GM18502 (cell line): Measurements from ENCODE around the gene TLR8.

Experiments
- ATAC-seq: cut with Tn5 transposase; IDR thresholded peaks from one replicate; pipeline ENCODE4 v1.9.1; 2021; ENCODE audit warnings: mild to moderate bottlenecking; ENCODE audit not compliant: unreplicated experiment, poor library complexity

Gene TLR8

DNA sequence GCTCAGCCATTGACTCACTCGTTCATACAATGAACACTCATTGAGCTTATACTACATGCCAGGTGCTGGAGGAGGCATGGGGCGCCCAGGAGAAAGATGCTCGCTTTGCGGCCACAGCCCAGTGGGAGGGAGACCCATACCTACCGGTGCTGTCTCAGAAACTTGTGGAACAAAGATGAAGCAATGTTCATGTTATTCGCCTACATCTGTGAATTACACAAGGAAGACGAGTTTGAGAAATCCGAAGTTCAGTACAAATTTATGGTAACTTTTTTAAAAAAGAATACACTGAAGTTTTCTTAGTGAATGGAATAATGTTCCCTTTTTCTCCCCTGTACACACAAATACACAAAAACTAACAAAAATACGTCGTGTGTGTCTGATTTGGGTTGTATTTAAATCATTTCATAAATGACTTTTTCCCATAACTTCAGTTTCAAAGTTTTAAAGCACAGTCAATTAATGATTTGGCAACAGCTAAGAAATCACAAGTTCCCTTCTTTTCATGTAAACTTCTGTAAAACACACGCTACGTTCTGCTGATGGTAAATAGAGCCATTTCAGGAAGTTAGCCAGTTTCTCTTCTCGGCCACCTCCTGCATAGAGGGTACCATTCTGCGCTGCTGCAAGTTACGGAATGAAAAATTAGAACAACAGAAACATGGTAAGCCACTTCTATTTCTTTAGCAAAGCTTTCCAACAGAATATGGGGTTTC is at the start of gene TLR8:
Gene TLR8 (plus strand): TSS at position 575 of the 716 bp plus-strand sequence. CDS start 87 bp downstream, at position 662.
- no peak for ATAC-seq

- no peak for ATAC-seq
Observed at GRCh38 chrX:12865359-12865758, 41.1 kb upstream of the TLR8 start.

- ATAC-seq, result peak; percentile 44
Observed at GRCh38 chrX:12866451-12867377, 39.7 kb upstream of the TLR8 start, which contains the start of gene TLR7. TLR7 (plus strand) TSS chrX:12867072; CDS start chrX:12867579, 507 bp downstream.

DNA sequence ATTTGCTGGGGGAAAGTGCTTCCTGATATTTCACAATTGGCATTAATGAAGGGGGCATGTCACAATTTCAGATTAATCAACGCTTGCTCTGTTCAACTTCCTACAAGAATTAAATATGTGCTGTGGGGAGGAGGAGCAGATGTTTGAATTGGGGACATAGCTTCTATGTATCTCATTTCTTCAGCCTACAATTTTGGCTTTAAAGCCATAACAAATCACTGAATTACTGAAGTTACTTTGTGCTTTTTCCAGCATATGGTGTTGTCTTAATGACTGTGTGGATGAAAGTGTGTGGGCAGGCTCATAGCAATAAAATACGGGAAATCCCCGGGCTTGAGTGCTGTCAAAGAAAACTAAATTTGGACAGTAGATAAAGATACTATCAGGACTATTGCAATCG is 38.7 kb upstream of the TLR8 start:
- ATAC-seq, result no peak

- ATAC-seq, result peak; percentile 67
Observed at GRCh38 chrX:12868747-12869146, 37.7 kb upstream of the TLR8 start.

DNA sequence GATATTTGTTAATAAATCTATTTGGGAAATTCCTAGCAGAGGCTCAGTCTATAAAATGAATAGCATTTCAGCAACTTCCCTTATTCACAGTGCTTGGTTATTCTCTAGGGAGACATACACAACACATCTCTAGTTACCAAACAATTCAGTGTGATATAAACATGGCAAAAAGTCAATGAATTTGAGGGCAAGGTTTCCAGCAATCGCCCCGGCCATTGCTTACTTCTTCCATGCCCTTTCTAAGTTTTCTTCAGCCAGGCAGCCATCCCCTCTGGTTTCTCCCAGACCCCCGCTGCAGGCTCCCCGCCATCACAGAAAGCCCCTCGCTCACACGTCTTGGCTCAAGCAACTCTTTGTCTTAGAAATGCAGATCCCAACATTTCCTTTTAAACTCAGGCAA is 35.2 kb upstream of the TLR8 start:
- ATAC-seq, result no peak

GRCh38 chrX:12872741-12873140 is 33.7 kb upstream of the TLR8 start:
- no peak for ATAC-seq

GRCh38 chrX:12874581-12874980 is 31.8 kb upstream of the TLR8 start:
- ATAC-seq, result no peak

DNA sequence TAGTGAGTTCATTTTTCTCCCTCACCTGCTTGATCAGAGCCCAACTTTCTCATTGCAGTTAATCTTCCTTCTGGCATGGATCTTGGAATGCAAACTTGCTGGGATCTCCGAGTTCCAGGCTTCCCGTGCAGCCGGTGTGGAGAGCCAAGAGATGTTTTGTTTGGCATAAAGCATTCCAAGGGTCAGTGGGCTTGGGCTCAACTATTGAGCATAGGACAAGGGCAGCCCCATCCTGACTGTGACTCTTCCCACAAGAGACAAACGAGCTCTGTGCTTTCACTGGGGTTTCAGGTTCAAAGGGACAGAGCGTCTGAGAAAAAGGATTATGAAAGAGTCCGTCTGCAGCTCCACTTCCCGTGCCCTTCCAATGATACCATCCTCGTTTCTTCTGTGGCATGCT is 29.0 kb upstream of the TLR8 start:
- no peak for ATAC-seq

DNA sequence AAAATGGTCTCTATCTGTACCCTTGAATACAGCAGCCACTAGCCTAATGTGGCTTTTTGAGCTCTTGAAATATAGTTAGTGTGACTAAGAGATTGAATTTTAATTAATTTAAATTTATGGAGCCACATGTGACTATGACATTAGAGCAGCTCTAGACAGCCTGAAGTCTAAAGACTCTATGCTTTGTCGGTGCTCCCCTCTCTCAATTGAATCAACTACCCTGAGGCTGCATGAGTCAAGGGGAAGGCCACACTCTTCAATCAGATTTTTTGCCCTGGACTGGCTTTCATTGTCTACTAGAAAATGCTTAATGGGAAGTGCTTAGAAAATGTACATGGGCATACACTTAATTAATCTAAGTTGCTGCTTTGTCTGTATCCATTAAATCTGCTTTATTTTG is 27.9 kb upstream of the TLR8 start:
- no peak for ATAC-seq

- ATAC-seq, result peak; percentile 44
Observed at GRCh38 chrX:12881914-12882313, 24.5 kb upstream of the TLR8 start.

DNA sequence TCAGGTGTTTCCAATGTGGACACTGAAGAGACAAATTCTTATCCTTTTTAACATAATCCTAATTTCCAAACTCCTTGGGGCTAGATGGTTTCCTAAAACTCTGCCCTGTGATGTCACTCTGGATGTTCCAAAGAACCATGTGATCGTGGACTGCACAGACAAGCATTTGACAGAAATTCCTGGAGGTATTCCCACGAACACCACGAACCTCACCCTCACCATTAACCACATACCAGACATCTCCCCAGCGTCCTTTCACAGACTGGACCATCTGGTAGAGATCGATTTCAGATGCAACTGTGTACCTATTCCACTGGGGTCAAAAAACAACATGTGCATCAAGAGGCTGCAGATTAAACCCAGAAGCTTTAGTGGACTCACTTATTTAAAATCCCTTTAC is 20.9 kb upstream of the TLR8 start:
- no peak for ATAC-seq

- no peak for ATAC-seq
Observed at GRCh38 chrX:12886545-12886944, 19.9 kb upstream of the TLR8 start.

DNA sequence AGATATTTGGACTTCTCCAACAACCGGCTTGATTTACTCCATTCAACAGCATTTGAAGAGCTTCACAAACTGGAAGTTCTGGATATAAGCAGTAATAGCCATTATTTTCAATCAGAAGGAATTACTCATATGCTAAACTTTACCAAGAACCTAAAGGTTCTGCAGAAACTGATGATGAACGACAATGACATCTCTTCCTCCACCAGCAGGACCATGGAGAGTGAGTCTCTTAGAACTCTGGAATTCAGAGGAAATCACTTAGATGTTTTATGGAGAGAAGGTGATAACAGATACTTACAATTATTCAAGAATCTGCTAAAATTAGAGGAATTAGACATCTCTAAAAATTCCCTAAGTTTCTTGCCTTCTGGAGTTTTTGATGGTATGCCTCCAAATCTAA is 19.3 kb upstream of the TLR8 start:
- ATAC-seq, result no peak

GRCh38 chrX:12887767-12888166 is 18.7 kb upstream of the TLR8 start:
- ATAC-seq, result no peak

DNA sequence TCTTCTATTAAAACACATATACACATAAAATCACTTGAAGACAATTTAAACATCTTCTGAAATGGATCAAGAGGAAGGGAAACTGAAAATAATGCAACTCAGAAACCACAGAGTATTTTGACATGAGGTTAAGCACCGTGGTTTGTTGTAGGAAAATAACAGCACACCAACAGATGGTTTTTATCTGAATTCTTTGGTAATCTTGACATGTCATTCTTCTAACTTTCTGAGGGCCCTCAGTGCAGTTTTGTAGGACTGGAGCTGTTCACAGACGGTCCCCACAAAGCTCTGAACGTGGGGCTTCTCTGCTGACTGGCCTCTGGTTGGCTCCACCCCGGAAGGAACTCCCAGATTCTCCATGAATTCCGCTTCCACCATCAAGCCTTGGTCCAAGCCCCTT is 16.0 kb upstream of the TLR8 start:
- peak; percentile 66 for ATAC-seq

DNA sequence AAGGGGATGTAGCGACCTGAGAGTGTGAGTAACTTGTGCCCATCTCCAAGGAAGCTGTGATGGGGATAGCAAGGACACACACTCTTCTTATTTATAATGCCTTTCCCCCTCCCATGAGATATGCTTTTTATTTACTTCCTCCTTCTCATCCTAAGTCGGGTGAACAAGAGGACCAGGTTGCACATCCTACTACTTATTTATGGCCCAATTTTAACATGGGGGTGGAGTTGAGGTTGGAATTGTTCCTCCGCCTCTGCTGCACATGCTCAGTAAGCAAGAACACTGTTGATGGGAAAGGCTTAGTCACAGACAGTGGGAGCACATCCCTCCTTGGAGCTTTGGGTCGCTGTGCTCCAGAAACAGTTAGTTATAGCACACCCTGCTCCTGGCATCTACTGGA is 15.2 kb upstream of the TLR8 start:
- peak; percentile 1 for ATAC-seq

- ATAC-seq, result peak; percentile 48
Observed at GRCh38 chrX:12891915-12892506, 14.4 kb upstream of the TLR8 start.

DNA sequence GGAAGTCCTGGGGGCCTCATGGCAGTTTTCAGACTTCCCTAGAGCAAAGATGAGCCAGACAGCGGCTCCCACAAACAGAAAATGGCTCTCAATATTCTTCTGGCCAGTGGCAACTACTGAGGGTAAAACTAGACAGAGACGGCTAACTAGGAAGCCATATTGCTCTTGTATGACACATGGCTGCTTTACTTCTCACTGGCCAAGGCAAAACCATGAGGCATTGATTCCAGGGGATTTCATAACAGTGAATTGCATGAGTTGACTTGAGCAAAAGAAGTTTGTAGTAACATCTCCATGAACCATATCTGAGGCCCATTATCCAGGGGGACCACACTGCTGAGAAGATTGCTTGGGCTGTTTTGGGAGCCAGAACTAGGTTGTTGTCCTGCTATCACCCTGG is 13.7 kb upstream of the TLR8 start:
- ATAC-seq, result no peak

GRCh38 chrX:12894074-12895030 is 12.1 kb upstream of the TLR8 start:
- ATAC-seq, result no peak
